Thyroid gland (tissue), 4 donors: Measurements from ENCODE around the gene IQSEC1.

ENCODE experiments used
- POLR2A ChIP-seq, 2 donors: fragments of 450-650 bp; IDR thresholded peaks; one replicate each; pipeline ENCODE4 v1.6.1; 2017; ENCODE audit warnings: antibody characterized with exemption in 2 of 2, mild to moderate bottlenecking in 2 of 2, moderate library complexity in 1 of 2
- TF ChIP-seq, protein P1 (sequence below), 6 experiments: fragments of 200-600 bp in 3 of 6; fragments of 450-650 bp in 3 of 6; sonication (generic) in 3 of 6; IDR thresholded peaks; one replicate each; pipeline ENCODE4 v1.5.1; 2016 to 2019; ENCODE audit warnings: antibody characterized with exemption in 6 of 6, mild to moderate bottlenecking in 2 of 6, inconsistent platforms in 1 of 6, moderate library complexity in 1 of 6

DNA sequence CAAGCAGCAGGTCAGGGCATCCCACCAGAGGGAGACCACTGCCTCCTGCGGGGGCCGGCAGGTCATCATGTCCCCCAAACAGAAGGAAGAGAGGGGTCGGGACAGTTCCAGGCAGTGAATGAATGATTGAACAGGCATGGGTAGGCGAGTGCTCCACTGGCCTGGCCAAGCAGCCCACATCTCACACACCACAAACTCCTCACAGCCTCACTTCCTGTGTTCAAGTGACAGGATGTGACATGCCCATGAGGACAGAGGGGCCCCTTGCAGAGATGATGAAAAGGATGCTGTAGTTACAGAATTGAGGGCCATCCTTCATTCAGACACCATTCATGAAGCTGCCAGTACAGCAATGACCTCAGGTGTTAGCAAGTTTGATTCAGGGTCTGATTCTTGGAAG, 3.7 kb downstream of the IQSEC1 start:
- TF ChIP-seq POLR2A (IDR thresholded peaks at IDR 0.05): no peak
- TF ChIP-seq, protein P1, sequence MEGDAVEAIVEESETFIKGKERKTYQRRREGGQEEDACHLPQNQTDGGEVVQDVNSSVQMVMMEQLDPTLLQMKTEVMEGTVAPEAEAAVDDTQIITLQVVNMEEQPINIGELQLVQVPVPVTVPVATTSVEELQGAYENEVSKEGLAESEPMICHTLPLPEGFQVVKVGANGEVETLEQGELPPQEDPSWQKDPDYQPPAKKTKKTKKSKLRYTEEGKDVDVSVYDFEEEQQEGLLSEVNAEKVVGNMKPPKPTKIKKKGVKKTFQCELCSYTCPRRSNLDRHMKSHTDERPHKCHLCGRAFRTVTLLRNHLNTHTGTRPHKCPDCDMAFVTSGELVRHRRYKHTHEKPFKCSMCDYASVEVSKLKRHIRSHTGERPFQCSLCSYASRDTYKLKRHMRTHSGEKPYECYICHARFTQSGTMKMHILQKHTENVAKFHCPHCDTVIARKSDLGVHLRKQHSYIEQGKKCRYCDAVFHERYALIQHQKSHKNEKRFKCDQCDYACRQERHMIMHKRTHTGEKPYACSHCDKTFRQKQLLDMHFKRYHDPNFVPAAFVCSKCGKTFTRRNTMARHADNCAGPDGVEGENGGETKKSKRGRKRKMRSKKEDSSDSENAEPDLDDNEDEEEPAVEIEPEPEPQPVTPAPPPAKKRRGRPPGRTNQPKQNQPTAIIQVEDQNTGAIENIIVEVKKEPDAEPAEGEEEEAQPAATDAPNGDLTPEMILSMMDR (IDR thresholded peaks at IDR 0.05): no peak
